Fibroblast of lung (primary cell): ENCODE data around the gene EMILIN3. TPM values are rescaled to one million over a fixed set of nuclear protein-coding genes. Genes with fewer than 3 reads are reported as not detected.

Experiments
- DNase-seq, 2 donors: peaks; one replicate each; pipeline versions ENCODE4 v3.0.0 to v3.0.0-alpha.2; 2010; ENCODE audit warnings: low read depth in 2 of 2
- H2AFZ ChIP-seq: 2 replicates; pipeline ENCODE4 v1.5.1; 2012; ENCODE audit warnings: low read length, control low read depth, inconsistent platforms
- H3K27ac ChIP-seq: 2 replicates; pipeline ENCODE4 v1.5.1; 2011; ENCODE audit warnings: low read length, control low read depth; ENCODE audit not compliant: insufficient read depth
- H3K27me3 ChIP-seq: 2 replicates; pipeline ENCODE4 v1.5.1; 2011; ENCODE audit warnings: mild to moderate bottlenecking, low read length; ENCODE audit not compliant: control insufficient read depth, insufficient read depth
- H3K36me3 ChIP-seq: 2 replicates; pipeline ENCODE4 v1.5.1; 2011; ENCODE audit warnings: low read length; ENCODE audit not compliant: control insufficient read depth, insufficient read depth
- H3K4me1 ChIP-seq: 2 replicates; pipeline ENCODE4 v1.5.1; 2011; ENCODE audit warnings: low read length; ENCODE audit not compliant: control insufficient read depth, insufficient read depth; ENCODE audit errors: extremely low read depth
- H3K4me2 ChIP-seq: 2 replicates; pipeline ENCODE4 v1.5.1; 2011; ENCODE audit warnings: low read length, control low read depth; ENCODE audit not compliant: insufficient read depth; ENCODE audit errors: extremely low read depth
- H3K4me3 ChIP-seq, 4 experiments: fragments of 200-600 bp in 1 of 4; sonication (generic) in 1 of 4; replicated peaks in 1 of 4; 2 replicates each; pipeline ENCODE4 v1.5.1; 2011 to 2016; ENCODE audit warnings: low read length in 4 of 4, low read depth in 3 of 4, mild to moderate bottlenecking in 3 of 4, control low read depth in 2 of 4, inconsistent platforms in 1 of 4, mixed read lengths in 1 of 4; ENCODE audit not compliant: insufficient read depth in 1 of 4; ENCODE audit errors: control extremely low read depth in 1 of 4
- H3K79me2 ChIP-seq: 2 replicates; pipeline ENCODE4 v1.5.1; 2012; ENCODE audit warnings: mild to moderate bottlenecking, low read length, inconsistent platforms; ENCODE audit not compliant: control insufficient read depth, insufficient read depth
- H3K9ac ChIP-seq: 2 replicates; pipeline ENCODE4 v1.5.1; 2011; ENCODE audit warnings: mild to moderate bottlenecking, low read length, control low read depth; ENCODE audit not compliant: insufficient read depth
- H3K9me3 ChIP-seq: 2 replicates; pipeline ENCODE4 v1.5.1; 2012; ENCODE audit warnings: low read depth, low read length; ENCODE audit not compliant: control insufficient read depth, insufficient read depth
- H4K20me1 ChIP-seq: 2 replicates; pipeline ENCODE4 v1.5.1; 2011; ENCODE audit warnings: low read length; ENCODE audit not compliant: control insufficient read depth, insufficient read depth; ENCODE audit errors: extremely low read depth
- CTCF ChIP-seq, 2 donors: IDR thresholded peaks in 1 of 2; conservative IDR thresholded peaks in 1 of 2; 1 replicate in 1 of 2; 2 replicates in 1 of 2; pipeline ENCODE4 v1.5.1; 2011 to 2012; ENCODE audit warnings: low read length in 2 of 2, control low read depth in 1 of 2, inconsistent platforms in 1 of 2, low read depth in 1 of 2, mild to moderate bottlenecking in 1 of 2
- EZH2 ChIP-seq: IDR thresholded peaks from 2 replicates; pipeline ENCODE4 v1.5.1; 2012; ENCODE audit warnings: low read length, control low read depth, mild to moderate bottlenecking; ENCODE audit errors: missing control alignments
- polyA minus RNA-seq: library from RNA; depleted of rRNA, polyadenylated mRNA; stranded (reverse); fragments of >200 nt; gene quantifications from 2 replicates; pipeline ENCODE4 v1.2.3, GENCODE V29; 2011; ENCODE audit warnings: low replicate concordance
- polyA plus RNA-seq, 2 donors: library from polyadenylated mRNA; depleted of rRNA in 1 of 2; stranded (reverse) in 1 of 2; unstranded in 1 of 2; fragments of >200 nt; gene quantifications; 2 replicates each; pipeline ENCODE4 v1.2.1, GENCODE V29; 2011 to 2012; ENCODE audit warnings: missing spikeins in 1 of 2
- total RNA-seq: library from RNA; depleted of rRNA; stranded (reverse); fragments of >200 nt; gene quantifications from 2 replicates; pipeline ENCODE4 v1.2.1, GENCODE V29; 2014

Gene EMILIN3
- total RNA-seq (0.17 TPM in 1 of 2 replicates, not detected in the other), polyA plus RNA-seq (0.05 and 0.06 TPM in 2 replicates), polyA minus RNA-seq (not detected in 2 replicates)
- polyA plus RNA-seq (2012): 0.06 and 0.10 TPM in 2 replicates

GRCh38 chr20:41366546-41367392 lies at the start of gene EMILIN3:
Gene EMILIN3, minus strand, starts transcription at chr20:41366818. Its CDS starts 184 bp downstream, at chr20:41366634.
- TF ChIP-seq CTCF (conservative IDR thresholded peaks at IDR 0.05 in 1 of 2, IDR thresholded peaks at IDR 0.05 in 1 of 2; ENCODE audit: low read depth in 1 of 2, low read length in 2 of 2): no peak
- peak; percentile 94 for TF ChIP-seq EZH2
- Histone ChIP-seq H4K20me1 (no peaks in the 10 kb centered on the region), H3K27ac (no peak within 1 kb of the TSS), H2AFZ (no peak within 1 kb of the TSS), H3K79me2 (no peaks in the 10 kb centered on the region), H3K4me1 (no peaks in the 10 kb centered on the region), H3K36me3 (no peaks in the 10 kb centered on the region), H3K4me2 (no peak within 1 kb of the TSS), H3K4me3 (no peak within 1 kb of the TSS), H3K9me3 (no peaks in the 10 kb centered on the region), H3K27me3 (peaks cover 32% of the 10 kb centered on the region), H3K9ac (no peak within 1 kb of the TSS)
- DNase-seq: no peak

GRCh38 chr20:41415191-41415590 lies 48.6 kb upstream of the EMILIN3 start:
- H3K27ac ChIP-seq: no peak overlapping the region
- TF ChIP-seq CTCF (conservative IDR thresholded peaks at IDR 0.05 in 1 of 2, IDR thresholded peaks at IDR 0.05 in 1 of 2; ENCODE audit: low read depth in 1 of 2, low read length in 2 of 2): no peak
- TF ChIP-seq EZH2: no peak
- no peak overlapping the region for H3K4me2 ChIP-seq
- no peaks in the 10 kb centered on the region for H3K79me2 ChIP-seq
- H3K27me3 ChIP-seq: no peaks in the 10 kb centered on the region
- no peaks in the 10 kb centered on the region for H3K9me3 ChIP-seq
- no peak overlapping the region for H2AFZ ChIP-seq
- no peaks in the 10 kb centered on the region for H3K4me1 ChIP-seq
- DNase-seq: no peak
- no peak overlapping the region for H3K9ac ChIP-seq
- no peak overlapping the region for H3K4me3 ChIP-seq
- H3K36me3 ChIP-seq: peaks cover 2% of the 10 kb centered on the region
- no peaks in the 10 kb centered on the region for H4K20me1 ChIP-seq

- H3K36me3 ChIP-seq: peaks cover 6% of the 10 kb centered on the region
- no peak for DNase-seq
Measured at GRCh38 chr20:41413169-41413568, 46.6 kb upstream of the EMILIN3 start.

More at GRCh38 chr20:41413169-41413568, 46.6 kb upstream of the EMILIN3 start:
- no peaks in the 10 kb centered on the region for H4K20me1 ChIP-seq
- no peaks in the 10 kb centered on the region for H3K79me2 ChIP-seq
- H2AFZ ChIP-seq: no peak overlapping the region
- no peak for TF ChIP-seq CTCF (conservative IDR thresholded peaks at IDR 0.05 in 1 of 2, IDR thresholded peaks at IDR 0.05 in 1 of 2; ENCODE audit: low read depth in 1 of 2, low read length in 2 of 2)
- no peak for TF ChIP-seq EZH2
- no peak overlapping the region for H3K4me2 ChIP-seq
- no peaks in the 10 kb centered on the region for H3K27me3 ChIP-seq
- H3K9me3 ChIP-seq: no peaks in the 10 kb centered on the region
- H3K27ac ChIP-seq: no peak overlapping the region
- H3K9ac ChIP-seq: no peak overlapping the region
- H3K4me1 ChIP-seq: no peaks in the 10 kb centered on the region
- H3K4me3 ChIP-seq: no peak overlapping the region
